Measurements from ENCODE around the gene FOXP3. TPM values are rescaled to one million over a fixed set of nuclear protein-coding genes. Genes with fewer than 3 reads are reported as not detected.
A peak's percentile ranks its signal among the peaks of the same experiment; 100 is the strongest.
"Not testable (repeated sequence)": the region's sequence is repeated elsewhere in the genome, so short reads cannot be mapped to it uniquely, and the experiment has no call there.

FOXP3 gene
- total RNA-seq, 4 donors from 2014 or later, result not detected

DNA sequence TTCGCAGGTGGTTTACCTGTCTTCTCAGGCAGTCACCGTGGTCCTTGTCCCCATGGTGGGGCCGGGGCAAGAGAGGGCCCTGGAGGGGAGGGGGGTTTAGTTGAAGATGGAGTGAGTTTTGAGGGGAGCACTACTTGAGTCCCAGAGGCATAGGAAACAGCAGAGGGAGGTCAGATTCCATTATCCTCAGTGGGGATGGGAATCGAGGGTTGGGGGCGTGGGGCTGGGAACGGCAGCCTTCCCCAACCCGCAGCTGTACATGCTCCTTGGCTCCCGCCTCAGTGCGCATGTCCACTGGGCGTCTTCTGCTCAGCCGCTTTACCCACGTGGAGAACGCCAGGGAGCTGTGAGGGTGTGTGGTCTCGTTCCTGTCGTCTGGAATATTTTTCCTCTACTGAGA lies 38.8 kb upstream of the FOXP3 start, which contains the start of gene GAGE10:
Gene GAGE10 (plus strand): TSS at position 301 of the 400 bp plus-strand sequence. CDS start 1,214 bp downstream, outside the sequence.
- TF ChIP-seq POLR2A (IDR thresholded peaks at IDR 0.05) (no peak), CTCF (IDR thresholded peaks at IDR 0.05) (no peak)
- H3K27me3 ChIP-seq, result no peaks in the 10 kb centered on the region
- no peak for DNase-seq
- intact Hi-C loops (cut with DNase I; ENCODE audit: low total_unique reads), result no loop called here
- no peaks in the 10 kb centered on the region for H3K4me1 ChIP-seq
- H3K9me3 ChIP-seq, result no peaks in the 10 kb centered on the region
- no peak within 1 kb of the TSS for H3K27ac ChIP-seq
- no peaks in the 10 kb centered on the region for H3K36me3 ChIP-seq
- H3K4me3 ChIP-seq, result no peak within 1 kb of the TSS

- TF ChIP-seq CTCF (IDR thresholded peaks at IDR 0.05) (no peak), POLR2A (IDR thresholded peaks at IDR 0.05) (no peak)
- Histone ChIP-seq H3K4me1 (no peaks in the 10 kb centered on the region), H3K27ac (no peak overlapping the region), H3K9me3 (no peaks in the 10 kb centered on the region), H3K36me3 (no peaks in the 10 kb centered on the region), H3K4me3 (no peak overlapping the region), H3K27me3 (no peaks in the 10 kb centered on the region)
- intact Hi-C loops (cut with DNase I; ENCODE audit: low total_unique reads), result no loop called here
- DNase-seq, result no peak
Observed at GRCh38 chrX:49300703-49301102, 36.2 kb upstream of the FOXP3 start.

GRCh38 chrX:49299293-49299692 lies 34.8 kb upstream of the FOXP3 start:
- H3K4me1 ChIP-seq; H3K27ac ChIP-seq; DNase-seq; H3K4me3 ChIP-seq; H3K9me3 ChIP-seq; H3K27me3 ChIP-seq; H3K36me3 ChIP-seq; intact Hi-C loops (cut with DNase I; ENCODE audit: low total_unique reads): not testable (repeated sequence)

DNA sequence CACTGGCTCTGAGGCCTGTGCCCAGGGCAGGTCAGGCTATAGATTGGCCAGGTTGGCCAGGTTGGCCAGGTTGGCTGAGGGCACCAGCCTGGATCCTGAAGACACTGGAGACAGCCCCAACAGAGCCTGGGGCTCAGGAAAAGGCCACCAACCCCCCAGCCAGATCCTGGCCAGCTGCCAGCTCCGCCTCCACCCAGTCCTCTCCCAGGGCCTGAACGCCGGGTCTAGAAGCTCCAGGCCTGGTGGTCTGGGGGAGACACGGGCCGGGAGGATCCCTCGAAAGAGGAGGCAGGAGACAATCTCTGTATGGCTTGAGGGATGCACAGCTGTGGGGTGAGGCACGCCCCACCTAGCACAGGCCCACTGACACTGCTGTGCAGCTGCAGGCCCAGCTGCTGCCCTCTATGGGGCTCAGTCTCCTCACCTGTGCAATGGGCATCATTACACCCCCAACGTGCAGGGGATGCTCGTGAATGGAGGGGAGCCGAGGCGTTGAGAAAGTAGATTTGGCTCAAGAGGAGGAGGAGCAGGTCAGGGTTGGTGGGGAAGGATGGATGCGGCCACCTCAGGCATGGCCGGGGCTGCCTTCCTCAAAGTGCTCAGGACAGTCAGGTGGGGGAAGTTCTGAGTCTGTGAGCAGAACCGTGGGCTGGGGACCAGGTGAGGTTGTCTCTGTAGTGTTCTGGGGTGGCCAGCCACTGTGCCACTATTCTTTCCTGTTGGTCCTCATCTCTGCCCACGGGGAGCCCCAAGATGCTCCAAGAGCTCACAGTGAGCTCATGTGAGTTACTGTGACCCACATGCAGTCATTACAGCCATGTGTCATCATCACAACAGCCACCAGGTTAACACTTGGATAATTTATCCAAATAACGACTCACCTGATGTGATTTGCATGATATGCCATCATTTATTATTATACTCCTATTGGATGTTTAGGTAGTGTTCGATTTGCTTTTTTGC lies 28.2 kb upstream of the FOXP3 start:
- H3K9me3 ChIP-seq, result no peaks in the 10 kb centered on the region
- DNase-seq, result no peak
- intact Hi-C loops (cut with DNase I; ENCODE audit: low total_unique reads), result no loop called here
- no peak overlapping the region for H3K4me3 ChIP-seq
- TF ChIP-seq POLR2A (IDR thresholded peaks at IDR 0.05) (no peak), CTCF (IDR thresholded peaks at IDR 0.05) (no peak)
- no peaks in the 10 kb centered on the region for H3K36me3 ChIP-seq
- H3K4me1 ChIP-seq, result no peaks in the 10 kb centered on the region
- H3K27ac ChIP-seq, result no peak overlapping the region
- H3K27me3 ChIP-seq, result no peaks in the 10 kb centered on the region

GRCh38 chrX:49291615-49292337 lies 27.3 kb upstream of the FOXP3 start:
- DNase-seq, result peak; percentile 52 to 54
- Histone ChIP-seq H3K9me3 (no peaks in the 10 kb centered on the region), H3K36me3 (no peaks in the 10 kb centered on the region), H3K4me3 (no peak overlapping the region), H3K27me3 (no peaks in the 10 kb centered on the region), H3K4me1 (no peaks in the 10 kb centered on the region), H3K27ac (no peak overlapping the region)
- intact Hi-C loops (cut with DNase I; ENCODE audit: low total_unique reads), result no loop called here
- TF ChIP-seq POLR2A (IDR thresholded peaks at IDR 0.05) (no peak), CTCF (IDR thresholded peaks at IDR 0.05) (peak; percentile 44 to 67 (median 44))

Data from uterus (tissue), 4 donors.